Measurements from ENCODE around the gene NT5C3B.

NT5C3B gene

GRCh38 chr17:41868568-41868967 is 32.5 kb upstream of the NT5C3B start:
- no peak overlapping the region for H2AFZ ChIP-seq (ENCODE audit: low read length)
- no peaks in the 10 kb centered on the region for H3K9me3 ChIP-seq (ENCODE audit: insufficient read depth, low read depth, low read length)
- H3K36me3 ChIP-seq (ENCODE audit: insufficient read depth, low read length), result peaks cover 66% of the 10 kb centered on the region; the same call in 1 of the 2 replicates
- no peak overlapping the region for H3K4me2 ChIP-seq (ENCODE audit: low read depth, low read length, poor library complexity, severe bottlenecking)
- H4K20me1 ChIP-seq (ENCODE audit: insufficient read depth, low read length, poor library complexity, severe bottlenecking), result peaks cover 10% of the 10 kb centered on the region
- H3K9ac ChIP-seq (ENCODE audit: low read depth, low read length, poor library complexity, severe bottlenecking), result no peak overlapping the region
- no peaks in the 10 kb centered on the region for H3K27me3 ChIP-seq (ENCODE audit: insufficient read depth, low read length, poor library complexity, severe bottlenecking)
- H3K4me3 ChIP-seq (ENCODE audit: low read length, poor library complexity, severe bottlenecking), result no peak overlapping the region
- peaks cover 12% of the 10 kb centered on the region for H3K4me1 ChIP-seq (ENCODE audit: insufficient read depth, low read length, poor library complexity, severe bottlenecking)
- H3F3A ChIP-seq (ENCODE audit: low read depth), result peaks cover 3% of the 10 kb centered on the region
- no peaks in the 10 kb centered on the region for H3K9me2 ChIP-seq (replicated peaks; ENCODE audit: low read depth, low read length)
- peaks cover 15% of the 10 kb centered on the region for H3K79me2 ChIP-seq (ENCODE audit: insufficient read depth, low read length)
- TF ChIP-seq EZH2phosphoT487 (IDR thresholded peaks at IDR 0.05; ENCODE audit: borderline replicate concordance), result no peak
- TF ChIP-seq, protein P1, sequence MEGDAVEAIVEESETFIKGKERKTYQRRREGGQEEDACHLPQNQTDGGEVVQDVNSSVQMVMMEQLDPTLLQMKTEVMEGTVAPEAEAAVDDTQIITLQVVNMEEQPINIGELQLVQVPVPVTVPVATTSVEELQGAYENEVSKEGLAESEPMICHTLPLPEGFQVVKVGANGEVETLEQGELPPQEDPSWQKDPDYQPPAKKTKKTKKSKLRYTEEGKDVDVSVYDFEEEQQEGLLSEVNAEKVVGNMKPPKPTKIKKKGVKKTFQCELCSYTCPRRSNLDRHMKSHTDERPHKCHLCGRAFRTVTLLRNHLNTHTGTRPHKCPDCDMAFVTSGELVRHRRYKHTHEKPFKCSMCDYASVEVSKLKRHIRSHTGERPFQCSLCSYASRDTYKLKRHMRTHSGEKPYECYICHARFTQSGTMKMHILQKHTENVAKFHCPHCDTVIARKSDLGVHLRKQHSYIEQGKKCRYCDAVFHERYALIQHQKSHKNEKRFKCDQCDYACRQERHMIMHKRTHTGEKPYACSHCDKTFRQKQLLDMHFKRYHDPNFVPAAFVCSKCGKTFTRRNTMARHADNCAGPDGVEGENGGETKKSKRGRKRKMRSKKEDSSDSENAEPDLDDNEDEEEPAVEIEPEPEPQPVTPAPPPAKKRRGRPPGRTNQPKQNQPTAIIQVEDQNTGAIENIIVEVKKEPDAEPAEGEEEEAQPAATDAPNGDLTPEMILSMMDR (conservative IDR thresholded peaks at IDR 0.05; ENCODE audit: low read length), result no peak

DNA sequence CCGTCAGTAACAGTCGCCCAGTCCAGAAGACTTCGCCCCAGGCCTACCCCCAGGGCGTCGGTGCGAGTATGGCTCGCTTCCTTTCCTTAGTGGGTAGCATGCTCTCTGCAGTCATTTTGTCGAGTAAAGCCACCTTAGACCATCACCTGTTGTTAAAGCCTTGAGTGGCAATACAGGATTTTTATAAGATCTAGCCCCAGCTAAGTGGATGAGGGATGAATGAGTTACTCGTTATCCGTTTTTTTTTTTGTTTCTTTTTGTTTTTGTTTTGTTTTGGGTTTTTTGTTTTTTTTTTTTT is 29.5 kb upstream of the NT5C3B start:
- Histone ChIP-seq H3F3A (ENCODE audit: low read depth) (peaks cover 3% of the 10 kb centered on the region), H3K4me2 (ENCODE audit: low read depth, low read length, poor library complexity, severe bottlenecking) (peak overlapping the region; percentile 61), H3K79me2 (ENCODE audit: insufficient read depth, low read length) (peaks cover 42% of the 10 kb centered on the region), H2AFZ (ENCODE audit: low read length) (peak overlapping the region; percentile 79), H3K9ac (ENCODE audit: low read depth, low read length, poor library complexity, severe bottlenecking) (peak overlapping the region; percentile 84), H3K4me3 (ENCODE audit: low read length, poor library complexity, severe bottlenecking) (peak overlapping the region; percentile 91), H3K4me1 (ENCODE audit: insufficient read depth, low read length, poor library complexity, severe bottlenecking) (peaks cover 39% of the 10 kb centered on the region), H3K36me3 (ENCODE audit: insufficient read depth, low read length) (peaks cover 36% of the 10 kb centered on the region; the same call in 1 of the 2 replicates), H3K9me2 (replicated peaks; ENCODE audit: low read depth, low read length) (no peaks in the 10 kb centered on the region), H4K20me1 (ENCODE audit: insufficient read depth, low read length, poor library complexity, severe bottlenecking) (peaks cover 38% of the 10 kb centered on the region), H3K9me3 (ENCODE audit: insufficient read depth, low read depth, low read length) (no peaks in the 10 kb centered on the region), H3K27me3 (ENCODE audit: insufficient read depth, low read length, poor library complexity, severe bottlenecking) (no peaks in the 10 kb centered on the region)
- TF ChIP-seq, protein P1 (conservative IDR thresholded peaks at IDR 0.05; ENCODE audit: low read length), result no peak
- no peak for TF ChIP-seq EZH2phosphoT487 (IDR thresholded peaks at IDR 0.05; ENCODE audit: borderline replicate concordance)

GRCh38 chr17:41864836-41865595 is 29.0 kb upstream of the NT5C3B start, which contains the start of gene KLHL11:
KLHL11 (minus strand) TSS chr17:41865423; CDS start chr17:41865370, 53 bp downstream.
- Histone ChIP-seq H4K20me1 (ENCODE audit: insufficient read depth, low read length, poor library complexity, severe bottlenecking) (peaks cover 41% of the 10 kb centered on the region), H3K9me2 (replicated peaks; ENCODE audit: low read depth, low read length) (no peaks in the 10 kb centered on the region), H3K4me1 (ENCODE audit: insufficient read depth, low read length, poor library complexity, severe bottlenecking) (peaks cover 44% of the 10 kb centered on the region), H3K9ac (ENCODE audit: low read depth, low read length, poor library complexity, severe bottlenecking) (peak within 1 kb of the TSS; percentile 84), H3K27me3 (ENCODE audit: insufficient read depth, low read length, poor library complexity, severe bottlenecking) (no peaks in the 10 kb centered on the region), H3K4me3 (ENCODE audit: low read length, poor library complexity, severe bottlenecking) (peak within 1 kb of the TSS; percentile 91), H2AFZ (ENCODE audit: low read length) (peak within 1 kb of the TSS; percentile 85), H3K36me3 (ENCODE audit: insufficient read depth, low read length) (peaks cover 31% of the 10 kb centered on the region; the same call in 1 of the 2 replicates), H3F3A (ENCODE audit: low read depth) (peaks cover 3% of the 10 kb centered on the region), H3K4me2 (ENCODE audit: low read depth, low read length, poor library complexity, severe bottlenecking) (peak within 1 kb of the TSS; percentile 98), H3K79me2 (ENCODE audit: insufficient read depth, low read length) (peaks cover 48% of the 10 kb centered on the region), H3K9me3 (ENCODE audit: insufficient read depth, low read depth, low read length) (no peaks in the 10 kb centered on the region)
- no peak for TF ChIP-seq EZH2phosphoT487 (IDR thresholded peaks at IDR 0.05; ENCODE audit: borderline replicate concordance)
- TF ChIP-seq, protein P1 (conservative IDR thresholded peaks at IDR 0.05; ENCODE audit: low read length), result no peak
